GM23338 (cell line): Measurements from ENCODE around the gene ATP8A1. TPM values are rescaled to one million over a fixed set of nuclear protein-coding genes. Genes with fewer than 3 reads are reported as not detected.

Experiments used
- ATAC-seq: fragments of 200-7000 bp; cut with Tn5 transposase; 3 replicates; pipeline ENCODE4 v1.9.1; 2020
- DNase-seq: peaks from one replicate; pipeline ENCODE4 v3.0.0-alpha.2; 2015; ENCODE audit warnings: low spot score
- H2AFZ ChIP-seq: fragments of 200-600 bp; sonication (generic); 2 replicates; pipeline ENCODE4 v1.8.0; 2016; ENCODE audit warnings: antibody characterized with exemption, mild to moderate bottlenecking, moderate library complexity
- H3F3A ChIP-seq: fragments of 200-600 bp; sonication (generic); replicated peaks from 2 replicates; pipeline ENCODE4 v1.8.0; 2017; ENCODE audit warnings: antibody characterized with exemption, mixed run types, low read depth
- H3K27ac ChIP-seq: fragments of 200-600 bp; sonication (generic); 2 replicates; pipeline ENCODE4 v1.6.1; 2016; ENCODE audit warnings: low read depth
- H3K27me3 ChIP-seq: fragments of 200-600 bp; sonication (generic); 2 replicates; pipeline ENCODE4 v1.8.0; 2016; ENCODE audit warnings: mild to moderate bottlenecking, mixed run types, moderate library complexity; ENCODE audit not compliant: insufficient read depth
- H3K36me3 ChIP-seq: fragments of 200-600 bp; sonication (generic); 2 replicates; pipeline ENCODE4 v1.8.0; 2016; ENCODE audit warnings: mild to moderate bottlenecking; ENCODE audit not compliant: insufficient read depth
- H3K4me1 ChIP-seq: fragments of 200-600 bp; sonication (generic); 2 replicates; pipeline ENCODE4 v1.8.0; 2016; ENCODE audit warnings: mild to moderate bottlenecking, moderate library complexity; ENCODE audit not compliant: insufficient read depth
- H3K4me2 ChIP-seq: fragments of 200-600 bp; sonication (generic); 2 replicates; pipeline ENCODE4 v1.7.1; 2017; ENCODE audit warnings: mixed run types
- H3K4me3 ChIP-seq: fragments of 200-600 bp; sonication (generic); 2 replicates; pipeline ENCODE4 v1.6.1; 2016; ENCODE audit warnings: mixed run types
- H3K79me2 ChIP-seq: fragments of 200-600 bp; sonication (generic); replicated peaks from 2 replicates; pipeline ENCODE4 v1.8.0; 2017; ENCODE audit warnings: mild to moderate bottlenecking; ENCODE audit not compliant: insufficient read depth
- H3K9me2 ChIP-seq: fragments of 200-600 bp; sonication (generic); 2 replicates; pipeline ENCODE4 v1.8.0; 2017; ENCODE audit not compliant: insufficient read depth
- H4K20me1 ChIP-seq: fragments of 200-600 bp; sonication (generic); replicated peaks from 2 replicates; pipeline ENCODE4 v1.8.0; 2017; ENCODE audit warnings: mild to moderate bottlenecking; ENCODE audit not compliant: insufficient read depth
- H3K27ac Mint-ChIP-seq: 2 replicates; pipeline ENCODE4 v1.8.0; 2020; ENCODE audit warnings: inconsistent platforms, mild to moderate bottlenecking, moderate library complexity, mixed read lengths
- H3K27me3 Mint-ChIP-seq: 3 replicates; pipeline ENCODE4 v1.8.0; 2022; ENCODE audit warnings: low read depth, mild to moderate bottlenecking, moderate library complexity, mixed read lengths, inconsistent platforms; ENCODE audit not compliant: insufficient read depth, poor library complexity
- H3K36me3 Mint-ChIP-seq: 3 replicates; pipeline ENCODE4 v1.8.0; 2021; ENCODE audit warnings: low read depth, mild to moderate bottlenecking, inconsistent platforms, moderate library complexity, mixed read lengths
- H3K4me1 Mint-ChIP-seq: 3 replicates; pipeline ENCODE4 v1.8.0; 2020; ENCODE audit warnings: mild to moderate bottlenecking, inconsistent platforms, mixed read lengths
- H3K4me3 Mint-ChIP-seq: 3 replicates; pipeline ENCODE4 v1.8.0; 2021; ENCODE audit warnings: moderate library complexity, mild to moderate bottlenecking, inconsistent platforms, mixed read lengths
- H3K9me3 Mint-ChIP-seq: 3 replicates; pipeline ENCODE4 v1.8.0; 2020; ENCODE audit warnings: moderate library complexity, mild to moderate bottlenecking, inconsistent platforms, mixed read lengths
- CREB1 ChIP-seq: fragments of 250-450 bp; sonication (Bioruptor Pico); IDR thresholded peaks from 2 replicates; pipeline ENCODE4 v1.5.0; 2020; ENCODE audit warnings: low read depth, mild to moderate bottlenecking, moderate library complexity
- CTCF ChIP-seq, 2 experiments: fragments of 200-600 bp in 1 of 2; sonication (generic) in 1 of 2; conservative IDR thresholded peaks; 2 replicates each; pipeline versions ENCODE4 v1.5.1 to v1.6.1; 2016 to 2017; ENCODE audit warnings: antibody characterized with exemption in 2 of 2, low read depth in 2 of 2, mild to moderate bottlenecking in 2 of 2, moderate library complexity in 1 of 2
- ETS1 ChIP-seq: IDR thresholded peaks from 2 replicates; pipeline ENCODE4 v1.6.1; 2016; ENCODE audit warnings: antibody characterized with exemption
- EZH2 ChIP-seq: fragments of 200-600 bp; sonication (generic); IDR thresholded peaks from one replicate; pipeline ENCODE4 v1.8.0; 2017; ENCODE audit warnings: antibody characterized with exemption, mild to moderate bottlenecking, low read depth; ENCODE audit not compliant: unreplicated experiment
- EZH2phosphoT487 ChIP-seq: fragments of 200-600 bp; sonication (generic); IDR thresholded peaks from one replicate; pipeline ENCODE4 v1.8.1; 2018; ENCODE audit warnings: antibody characterized with exemption; ENCODE audit not compliant: unreplicated experiment
- JUNB ChIP-seq: IDR thresholded peaks from one replicate; pipeline ENCODE4 v1.6.1; 2016; ENCODE audit warnings: antibody characterized with exemption; ENCODE audit not compliant: unreplicated experiment
- POLR2AphosphoS5 ChIP-seq: IDR thresholded peaks from 2 replicates; pipeline ENCODE4 v1.6.1; 2016; ENCODE audit warnings: antibody characterized with exemption, low read depth
- STAT1 ChIP-seq: IDR thresholded peaks from one replicate; pipeline ENCODE4 v1.6.1; 2016; ENCODE audit warnings: antibody characterized with exemption; ENCODE audit not compliant: unreplicated experiment
- ZNF114 ChIP-seq: fragments of 250-450 bp; sonication (Bioruptor Pico); IDR thresholded peaks from 2 replicates; pipeline ENCODE4 v1.5.0; 2020; ENCODE audit warnings: mild to moderate bottlenecking, moderate library complexity
- ZNF462 ChIP-seq: fragments of 250-450 bp; sonication (Bioruptor Pico); IDR thresholded peaks from 2 replicates; pipeline ENCODE4 v1.5.0; 2020; ENCODE audit warnings: mild to moderate bottlenecking, moderate library complexity
- polyA plus RNA-seq: library from polyadenylated mRNA; unstranded; fragments of >200 nt; fragmentation: Nextera tagmentation; extraction: Ambion mirVana; gene quantifications from 2 replicates; pipeline ENCODE4 v1.2.1, GENCODE V29; 2016
- total RNA-seq: library from RNA; depleted of rRNA; stranded (reverse); fragments of >200 nt; shearing (Covaris generic); gene quantifications from 2 replicates; pipeline ENCODE4 v1.2.3, GENCODE V29; 2014

ATP8A1 gene
- total and polyA plus RNA-seq, 2 experiments from 2014 or later: 6.8 to 66.3 TPM

GRCh38 chr4:42600578-42600977 is 56.3 kb downstream of the ATP8A1 start:
- Mint-ChIP-seq H3K27ac (no peak overlapping the region), H3K4me1 (peaks cover 4% of the 10 kb centered on the region), H3K27me3 (no peaks in the 10 kb centered on the region), H3K36me3 (no peaks in the 10 kb centered on the region), H3K9me3 (no peaks in the 10 kb centered on the region), H3K4me3 (no peak overlapping the region)
- TF ChIP-seq CREB1 (CRISPR knock-in tag) (no peak), ZNF114 (CRISPR knock-in tag) (no peak), EZH2phosphoT487 (no peak), ZNF462 (no peak), EZH2 (no peak)
- Histone ChIP-seq H3K27me3 (no peaks in the 10 kb centered on the region), H3F3A (no peaks in the 10 kb centered on the region), H3K4me3 (no peak overlapping the region), H2AFZ (no peak overlapping the region), H3K79me2 (no peaks in the 10 kb centered on the region), H3K27ac (no peak overlapping the region), H3K36me3 (no peaks in the 10 kb centered on the region), H3K9me2 (no peaks in the 10 kb centered on the region), H3K4me1 (no peaks in the 10 kb centered on the region), H3K4me2 (no peak overlapping the region), H4K20me1 (no peaks in the 10 kb centered on the region)
- no peak for ATAC-seq
- no peak for DNase-seq

- H3K36me3 Mint-ChIP-seq: no peaks in the 10 kb centered on the region
- no peaks in the 10 kb centered on the region for H3K4me1 ChIP-seq
- H3K4me3 ChIP-seq: no peak overlapping the region
- H3K79me2 ChIP-seq: no peaks in the 10 kb centered on the region
- H3K4me2 ChIP-seq: no peak overlapping the region
- no peaks in the 10 kb centered on the region for H3K9me3 Mint-ChIP-seq
- H3F3A ChIP-seq: no peaks in the 10 kb centered on the region
- no peaks in the 10 kb centered on the region for H3K4me1 Mint-ChIP-seq
- ATAC-seq (no peak), DNase-seq (no peak)
- no peak overlapping the region for H3K27ac ChIP-seq
- no peak overlapping the region for H3K27ac Mint-ChIP-seq
- no peak overlapping the region for H3K4me3 Mint-ChIP-seq
- H3K27me3 Mint-ChIP-seq: no peaks in the 10 kb centered on the region
- no peaks in the 10 kb centered on the region for H3K27me3 ChIP-seq
- no peaks in the 10 kb centered on the region for H3K36me3 ChIP-seq
- no peaks in the 10 kb centered on the region for H4K20me1 ChIP-seq
- no peaks in the 10 kb centered on the region for H3K9me2 ChIP-seq
- H2AFZ ChIP-seq: no peak overlapping the region
- no peak for TF ChIP-seq ETS1
- no peak for TF ChIP-seq CTCF (conservative IDR thresholded peaks at IDR 0.05; ENCODE audit: low read depth in 2 of 2)
- no peak for TF ChIP-seq POLR2AphosphoS5
- TF ChIP-seq JUNB: no peak
- TF ChIP-seq STAT1: no peak
- TF ChIP-seq EZH2: no peak
- no peak for TF ChIP-seq ZNF114 (CRISPR knock-in tag)
- no peak for TF ChIP-seq EZH2phosphoT487
- TF ChIP-seq CREB1 (CRISPR knock-in tag): no peak
These were observed 60.0 kb downstream of the ATP8A1 start for GRCh38 chr4:42596918-42597317.
